NCI-H82 (cell line): ENCODE results near the gene CD34.
"Not testable (repeated sequence)": the region's sequence is repeated elsewhere in the genome, so short reads cannot be mapped to it uniquely, and the experiment has no call there.

Experiments used
- DNase-seq: peaks from one replicate; lab custom pipeline; 2025; lab: John Stamatoyannopoulos, UW

CD34 gene

GRCh38 chr1:207897188-207897587 is 13.7 kb downstream of the CD34 start:
- DNase-seq, result peak; percentile 29

GRCh38 chr1:207896547-207896946 is 14.4 kb downstream of the CD34 start:
- no peak for DNase-seq

- no peak for DNase-seq
Observed at GRCh38 chr1:207894704-207895103, 16.2 kb downstream of the CD34 start.

- DNase-seq, result no peak
Observed at GRCh38 chr1:207893737-207894582, 17.0 kb downstream of the CD34 start.

GRCh38 chr1:207892764-207893163 is 18.2 kb downstream of the CD34 start:
- no peak for DNase-seq

GRCh38 chr1:207891148-207891547 is 19.8 kb downstream of the CD34 start:
- DNase-seq, result no peak

GRCh38 chr1:207890136-207890738 is 20.7 kb downstream of the CD34 start:
- no peak for DNase-seq

- peak; percentile 15 for DNase-seq
Observed at GRCh38 chr1:207888652-207889051, 22.3 kb downstream of the CD34 start.

GRCh38 chr1:207887542-207888201 is 23.3 kb downstream of the CD34 start:
- no peak for DNase-seq

- no peak for DNase-seq
Observed at GRCh38 chr1:207886227-207886626, 24.7 kb downstream of the CD34 start.

- DNase-seq, result peak; percentile 89
Observed at GRCh38 chr1:207885129-207886032, 25.5 kb downstream of the CD34 start.

- peak; percentile 45 for DNase-seq
Observed at GRCh38 chr1:207884266-207885029, 26.5 kb downstream of the CD34 start.

- peak; percentile 16 for DNase-seq
Observed at GRCh38 chr1:207883660-207884250, 27.2 kb downstream of the CD34 start.

GRCh38 chr1:207883104-207883651 is 27.7 kb downstream of the CD34 start:
- DNase-seq, result no peak

- no peak for DNase-seq
Observed at GRCh38 chr1:207882692-207883091, 28.2 kb downstream of the CD34 start.

GRCh38 chr1:207878939-207879338 is 32.0 kb downstream of the CD34 start:
- no peak for DNase-seq

- DNase-seq, result not testable (repeated sequence)
Observed at GRCh38 chr1:207877914-207878313, 33.0 kb downstream of the CD34 start.

GRCh38 chr1:207876131-207876530 is 34.8 kb downstream of the CD34 start:
- peak; percentile 22 for DNase-seq

GRCh38 chr1:207875532-207875931 is 35.4 kb downstream of the CD34 start:
- no peak for DNase-seq
